ENCODE measurements around the gene TINAGL1.
A peak's percentile ranks its signal among the peaks of the same experiment; 100 is the strongest.
"Not testable (repeated sequence)": the region's sequence is repeated elsewhere in the genome, so short reads cannot be mapped to it uniquely, and the experiment has no call there.

TINAGL1 gene

DNA sequence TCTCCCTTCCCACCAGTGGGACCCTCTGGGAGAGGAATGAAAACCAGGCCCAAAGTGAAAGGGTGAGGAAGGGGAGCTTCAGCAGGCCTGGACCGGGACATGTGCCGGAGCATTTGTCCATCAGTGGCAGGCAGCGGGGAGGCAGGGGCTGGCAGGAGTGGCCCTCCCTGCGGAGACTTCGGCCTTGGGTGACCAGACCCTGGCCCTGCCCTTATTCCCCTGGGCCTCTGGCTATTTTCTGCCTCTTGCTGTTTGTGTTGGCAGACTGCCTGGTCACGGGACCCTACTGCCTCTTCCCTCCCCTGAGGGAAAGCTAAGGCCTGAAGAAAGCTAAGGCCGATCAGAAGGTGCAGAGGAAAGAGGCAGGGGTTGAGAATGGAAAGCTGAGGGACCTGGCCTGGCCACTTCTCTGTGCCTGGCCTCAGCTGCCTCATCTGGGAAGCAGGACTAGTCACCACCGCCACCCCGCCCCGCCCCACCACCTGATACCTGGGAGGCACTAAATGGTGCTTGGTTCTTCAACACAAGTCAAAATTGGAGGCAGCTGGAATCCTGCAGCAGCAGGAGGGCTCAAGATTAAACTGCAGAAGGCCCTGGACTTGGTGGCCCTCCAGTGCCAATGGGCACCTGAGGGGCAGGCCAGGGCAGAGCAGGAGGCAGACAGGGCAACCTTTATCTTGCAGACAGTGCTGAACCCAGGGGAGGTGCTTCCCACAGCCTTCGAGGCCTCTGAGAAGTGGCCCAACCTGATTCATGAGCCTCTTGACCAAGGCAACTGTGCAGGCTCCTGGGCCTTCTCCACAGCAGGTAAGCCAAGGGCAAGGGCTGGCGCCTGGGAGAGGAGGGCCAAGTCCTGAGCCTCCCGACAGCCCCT lies 7.9 kb downstream of the TINAGL1 start:
- no peak for DNase-seq (ENCODE audit: low read depth)

DNA sequence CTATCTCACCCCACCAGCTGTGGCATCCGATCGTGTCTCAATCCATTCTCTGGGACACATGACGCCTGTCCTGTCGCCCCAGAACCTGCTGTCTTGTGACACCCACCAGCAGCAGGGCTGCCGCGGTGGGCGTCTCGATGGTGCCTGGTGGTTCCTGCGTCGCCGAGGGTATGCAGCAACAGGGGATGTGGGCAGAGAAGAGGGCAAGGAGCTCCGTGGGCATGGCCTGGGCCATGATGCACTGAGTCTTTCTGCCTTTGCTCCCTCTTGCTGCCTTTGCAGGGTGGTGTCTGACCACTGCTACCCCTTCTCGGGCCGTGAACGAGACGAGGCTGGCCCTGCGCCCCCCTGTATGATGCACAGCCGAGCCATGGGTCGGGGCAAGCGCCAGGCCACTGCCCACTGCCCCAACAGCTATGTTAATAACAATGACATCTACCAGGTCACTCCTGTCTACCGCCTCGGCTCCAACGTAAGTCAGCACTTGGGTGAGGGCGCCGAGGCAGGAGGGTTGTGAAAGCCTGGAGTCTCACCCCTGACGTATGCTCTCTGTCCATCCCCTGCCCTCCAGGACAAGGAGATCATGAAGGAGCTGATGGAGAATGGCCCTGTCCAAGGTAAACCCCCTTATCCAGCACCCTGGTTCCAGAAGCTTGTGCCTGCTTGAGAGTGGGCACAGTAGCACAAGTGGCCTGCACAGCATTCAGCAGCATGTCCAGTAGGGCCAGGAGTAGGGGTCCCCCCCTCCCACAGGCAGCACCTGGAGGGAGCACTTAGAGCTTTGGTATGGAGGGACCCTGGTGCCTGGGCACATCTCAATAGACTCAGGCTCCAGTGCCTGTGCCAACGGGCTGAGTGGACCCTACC lies 8.8 kb downstream of the TINAGL1 start:
- DNase-seq (ENCODE audit: low read depth), result no peak

DNA sequence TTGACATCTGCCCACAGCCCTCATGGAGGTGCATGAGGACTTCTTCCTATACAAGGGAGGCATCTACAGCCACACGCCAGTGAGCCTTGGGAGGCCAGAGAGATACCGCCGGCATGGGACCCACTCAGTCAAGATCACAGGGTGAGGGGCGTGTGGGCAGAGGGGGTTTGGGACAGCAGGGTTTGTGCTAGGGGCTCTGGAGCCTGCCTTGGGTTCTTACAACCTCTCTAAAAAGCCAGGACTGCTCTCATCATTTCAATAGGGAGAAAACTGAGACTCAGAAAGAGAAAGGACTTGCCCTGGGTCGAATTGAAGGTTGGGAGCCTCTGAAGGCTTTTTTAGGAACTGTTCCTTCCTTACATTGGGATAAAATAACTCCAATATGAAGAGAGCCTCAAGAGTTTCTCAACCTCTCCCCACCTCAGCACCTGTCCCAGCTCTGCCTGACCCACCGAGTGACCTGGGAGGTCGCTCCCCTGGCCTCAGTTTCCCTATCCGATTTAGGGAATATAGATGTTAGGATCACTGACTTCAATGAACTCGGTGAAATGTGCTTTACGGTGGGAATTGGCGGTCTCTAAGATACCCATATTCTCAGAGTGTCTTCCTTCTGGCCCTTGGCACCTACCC lies 9.5 kb downstream of the TINAGL1 start:
- DNase-seq (ENCODE audit: low read depth), result no peak

DNA sequence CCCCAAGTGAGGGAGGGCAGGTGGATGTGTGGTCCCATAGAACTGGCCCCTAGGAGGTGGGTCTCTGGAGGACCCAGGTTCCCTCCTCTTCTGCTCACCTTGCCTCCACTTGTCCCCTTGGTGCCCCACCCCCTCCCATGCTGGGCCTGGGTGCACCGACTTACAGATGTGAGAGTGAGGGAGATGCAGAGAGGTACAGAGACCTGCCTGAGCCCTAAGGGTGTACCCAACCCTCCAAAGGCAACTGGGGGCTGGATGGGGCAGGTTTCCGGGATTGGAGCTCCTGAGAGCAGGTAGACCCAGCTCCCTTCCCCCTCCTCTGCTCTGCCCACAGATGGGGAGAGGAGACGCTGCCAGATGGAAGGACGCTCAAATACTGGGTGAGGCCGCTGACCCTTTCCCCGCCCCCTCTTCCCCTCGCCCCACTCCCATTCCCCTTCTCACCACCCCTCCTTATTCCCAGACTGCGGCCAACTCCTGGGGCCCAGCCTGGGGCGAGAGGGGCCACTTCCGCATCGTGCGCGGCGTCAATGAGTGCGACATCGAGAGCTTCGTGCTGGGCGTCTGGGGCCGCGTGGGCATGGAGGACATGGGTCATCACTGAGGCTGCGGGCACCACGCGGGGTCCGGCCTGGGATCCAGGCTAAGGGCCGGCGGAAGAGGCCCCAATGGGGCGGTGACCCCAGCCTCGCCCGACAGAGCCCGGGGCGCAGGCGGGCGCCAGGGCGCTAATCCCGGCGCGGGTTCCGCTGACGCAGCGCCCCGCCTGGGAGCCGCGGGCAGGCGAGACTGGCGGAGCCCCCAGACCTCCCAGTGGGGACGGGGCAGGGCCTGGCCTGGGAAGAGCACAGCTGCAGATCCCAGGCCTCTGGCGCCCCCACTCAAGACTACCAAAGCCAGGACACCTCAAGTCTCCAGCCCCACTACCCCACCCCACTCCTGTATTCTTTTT lies 10.3 kb downstream of the TINAGL1 start:
- no peak for DNase-seq (ENCODE audit: low read depth)

DNA sequence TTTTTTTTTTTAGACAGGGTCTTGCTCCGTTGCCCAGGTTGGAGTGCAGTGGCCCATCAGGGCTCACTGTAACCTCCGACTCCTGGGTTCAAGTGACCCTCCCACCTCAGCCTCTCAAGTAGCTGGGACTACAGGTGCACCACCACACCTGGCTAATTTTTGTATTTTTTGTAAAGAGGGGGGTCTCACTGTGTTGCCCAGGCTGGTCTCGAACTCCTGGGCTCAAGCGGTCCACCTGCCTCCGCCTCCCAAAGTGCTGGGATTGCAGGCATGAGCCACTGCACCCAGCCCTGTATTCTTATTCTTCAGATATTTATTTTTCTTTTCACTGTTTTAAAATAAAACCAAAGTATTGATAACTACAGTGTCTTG lies 11.0 kb downstream of the TINAGL1 start:
- not testable (repeated sequence) for DNase-seq (ENCODE audit: low read depth)

DNA sequence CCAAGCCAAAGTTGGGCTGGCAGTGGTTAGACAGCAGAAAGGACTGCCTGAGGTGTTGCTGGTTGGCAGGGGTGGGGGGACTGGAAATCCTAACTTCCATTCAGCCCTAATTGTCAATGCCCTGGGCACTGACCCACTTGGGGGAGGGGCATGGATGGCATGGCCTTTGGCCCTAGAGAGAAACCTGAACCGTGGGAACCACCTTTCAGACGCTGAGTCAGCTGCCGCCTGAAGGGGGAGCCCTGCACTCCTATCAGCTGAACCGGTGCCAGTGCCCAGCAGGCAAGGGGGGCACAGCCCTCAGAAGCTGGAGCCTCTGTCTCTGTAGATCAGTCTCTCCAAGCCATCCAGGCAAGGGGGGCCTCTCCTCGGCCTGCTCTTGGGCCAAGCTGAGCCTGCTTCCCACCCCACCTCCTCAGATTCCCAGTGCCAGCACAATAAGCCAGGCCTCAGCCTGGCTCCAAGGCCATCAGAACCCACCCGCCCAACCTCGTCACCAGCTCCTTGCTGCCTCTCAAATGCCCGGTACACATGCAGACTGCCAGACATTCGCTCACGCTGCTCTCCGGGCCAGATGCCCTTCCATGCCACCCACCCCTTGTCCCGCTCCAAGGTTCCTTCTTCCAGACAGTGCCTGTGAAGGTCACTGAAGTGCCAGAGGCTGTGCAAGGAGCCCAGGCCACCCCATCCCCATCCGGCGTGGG lies 11.6 kb downstream of the TINAGL1 start:
- no peak for DNase-seq (ENCODE audit: low read depth)

DNA sequence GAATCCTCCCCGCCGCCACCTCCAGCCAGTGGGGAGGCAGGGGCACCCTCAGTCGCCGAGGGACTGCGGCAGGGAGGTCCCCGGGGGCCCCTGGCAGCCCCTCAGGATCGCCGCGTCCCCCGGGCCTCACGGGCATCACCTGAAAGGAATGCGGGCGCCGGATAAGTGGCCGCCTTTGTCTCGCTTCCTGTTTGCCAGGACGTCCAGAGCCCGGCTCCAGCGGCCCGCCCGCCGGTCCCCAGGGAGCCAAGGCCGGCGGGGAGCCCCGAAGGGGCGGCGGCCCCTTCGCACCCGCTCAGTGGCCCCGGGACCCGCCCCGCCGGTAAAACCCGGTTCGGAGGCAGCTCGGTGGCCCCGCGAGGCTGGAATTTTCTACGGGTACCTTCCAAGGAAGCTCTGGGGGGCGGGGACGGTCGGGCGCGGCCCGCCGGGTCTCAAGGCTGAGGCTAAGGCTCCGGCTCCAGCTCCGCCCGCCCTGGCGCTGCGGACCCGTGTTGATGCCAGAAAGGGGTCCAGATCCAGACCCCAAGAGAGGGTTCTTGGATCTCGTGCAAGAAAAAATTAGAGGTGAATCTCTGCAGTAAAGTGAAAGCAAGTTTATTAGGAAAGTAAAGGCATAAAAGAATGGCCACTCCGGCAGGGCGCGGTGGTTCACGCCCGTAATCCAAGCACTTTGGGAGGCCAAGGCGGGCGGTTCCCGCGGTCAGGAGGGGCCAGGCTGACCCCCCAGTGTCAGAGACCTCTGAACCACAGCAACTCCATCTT lies 12.6 kb downstream of the TINAGL1 start:
- no peak for DNase-seq (ENCODE audit: low read depth)

DNA sequence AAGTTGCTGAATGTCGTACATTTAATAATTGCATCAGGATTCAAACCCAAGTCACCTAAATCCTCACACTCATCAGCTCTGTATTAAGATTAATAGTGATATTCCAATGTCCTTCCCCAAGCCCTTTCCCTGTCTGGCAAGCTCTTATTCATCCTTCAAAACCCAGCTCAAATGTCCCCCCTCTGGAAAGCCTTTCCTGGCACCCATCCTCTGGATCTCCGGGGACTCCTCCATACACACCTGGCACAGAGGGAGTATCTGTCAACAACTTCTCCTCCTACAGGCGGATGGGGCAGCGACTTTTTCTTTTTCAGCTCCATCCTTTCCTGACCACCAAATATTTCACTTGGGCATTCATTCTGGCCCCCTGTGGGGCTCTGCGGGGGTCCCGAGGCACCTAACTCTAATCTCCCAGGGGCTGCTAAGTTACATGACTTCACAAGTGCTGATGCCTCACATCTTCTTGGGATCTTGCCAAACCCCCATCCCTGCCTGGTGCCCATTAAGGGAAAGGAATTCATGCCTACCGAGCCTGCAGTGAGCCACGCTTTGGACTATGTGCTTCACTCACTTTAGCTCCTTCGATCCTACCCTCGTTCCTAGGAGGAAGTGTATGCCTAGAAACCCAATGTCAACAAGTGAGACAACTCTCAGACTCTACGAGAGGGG lies 15.2 kb downstream of the TINAGL1 start:
- no peak for DNase-seq (ENCODE audit: low read depth)

DNA sequence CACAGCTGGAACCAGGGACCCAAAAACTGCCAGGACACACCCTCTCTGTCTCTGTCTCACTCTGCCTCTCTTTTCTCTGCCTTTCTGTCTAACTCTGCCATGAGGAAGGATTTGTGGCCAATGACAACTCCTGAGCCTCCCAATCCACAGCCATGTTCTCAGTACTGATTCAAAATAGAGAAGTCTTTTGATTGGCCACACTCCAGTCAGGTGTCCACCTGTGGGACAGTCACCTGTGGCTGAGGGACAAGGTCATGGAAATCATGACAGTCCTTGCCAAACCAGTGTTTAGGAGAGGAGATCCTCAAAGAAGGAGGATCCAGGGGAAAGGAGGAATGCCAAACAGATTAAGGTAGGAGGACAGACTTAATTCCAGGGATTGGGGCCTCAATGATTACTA lies 15.8 kb downstream of the TINAGL1 start:
- no peak for DNase-seq (ENCODE audit: low read depth)

DNA sequence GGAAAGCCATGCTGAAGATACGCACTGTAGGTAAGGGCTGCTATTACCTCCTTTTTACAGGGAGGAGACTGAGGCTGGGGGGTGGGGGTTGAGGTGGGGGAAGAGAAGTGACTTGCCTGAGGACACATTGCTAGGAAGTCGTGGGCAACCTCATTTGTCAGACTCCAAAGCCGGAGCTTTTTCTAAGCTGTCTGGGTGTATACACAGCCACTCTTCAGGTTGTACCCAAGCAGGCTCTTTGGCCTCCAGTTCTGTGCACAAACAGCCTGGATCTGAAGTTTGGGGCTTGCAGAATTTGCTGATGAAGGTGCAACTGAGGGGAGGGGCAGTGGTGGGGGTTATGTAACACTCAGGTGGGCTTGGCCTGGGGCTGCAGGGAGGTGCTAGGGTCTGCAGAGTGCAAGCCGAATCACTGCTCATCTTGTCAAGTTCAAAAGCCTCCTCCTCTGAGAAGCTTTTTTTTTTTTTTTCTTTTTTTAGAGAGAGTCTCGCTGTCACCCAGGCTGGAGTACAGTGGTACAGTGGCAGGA lies 16.9 kb downstream of the TINAGL1 start:
- DNase-seq (ENCODE audit: low read depth), result no peak

DNA sequence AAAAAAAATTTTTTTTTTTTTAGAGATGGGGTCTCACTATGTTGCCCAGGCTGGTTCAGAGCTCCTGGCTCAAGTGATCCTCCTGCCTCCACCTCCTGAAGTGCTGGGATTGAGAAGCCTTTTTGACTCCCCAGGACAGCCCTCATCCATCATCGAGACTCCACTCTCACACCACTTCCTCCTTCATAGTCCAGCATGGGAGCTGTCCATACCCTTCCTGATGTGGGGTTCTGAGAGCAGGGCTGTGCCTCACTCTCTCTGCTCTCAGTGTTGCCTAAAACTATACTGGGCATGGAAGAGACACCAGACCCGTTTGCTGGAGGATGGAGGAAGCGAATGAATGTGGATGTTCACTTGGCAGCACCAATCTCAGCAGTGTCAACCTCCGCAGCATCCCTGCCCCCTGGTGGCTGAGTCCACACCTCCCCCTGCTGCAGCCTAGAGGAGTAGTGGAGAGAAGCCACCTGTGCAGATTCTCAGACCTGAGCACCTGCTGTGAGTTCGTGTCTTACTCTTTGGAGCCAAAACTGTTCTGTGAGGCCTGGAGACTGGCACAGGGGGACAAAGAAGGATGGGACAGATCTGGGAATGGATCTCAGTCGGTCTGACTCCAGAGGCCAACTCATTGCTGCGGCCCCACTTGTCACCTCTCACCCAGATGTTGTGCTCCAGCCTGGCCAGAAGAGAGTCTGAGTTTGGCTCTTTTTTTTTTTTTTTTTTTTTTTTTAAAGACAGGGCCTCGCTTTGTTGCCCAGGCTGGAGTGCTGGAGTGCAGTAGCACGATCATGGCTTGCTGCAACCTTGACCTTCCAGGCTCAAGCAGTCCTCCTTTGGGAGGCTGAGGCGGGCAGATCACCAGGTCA lies 17.7 kb downstream of the TINAGL1 start:
- peak; percentile 30 for DNase-seq (ENCODE audit: low read depth)

DNA sequence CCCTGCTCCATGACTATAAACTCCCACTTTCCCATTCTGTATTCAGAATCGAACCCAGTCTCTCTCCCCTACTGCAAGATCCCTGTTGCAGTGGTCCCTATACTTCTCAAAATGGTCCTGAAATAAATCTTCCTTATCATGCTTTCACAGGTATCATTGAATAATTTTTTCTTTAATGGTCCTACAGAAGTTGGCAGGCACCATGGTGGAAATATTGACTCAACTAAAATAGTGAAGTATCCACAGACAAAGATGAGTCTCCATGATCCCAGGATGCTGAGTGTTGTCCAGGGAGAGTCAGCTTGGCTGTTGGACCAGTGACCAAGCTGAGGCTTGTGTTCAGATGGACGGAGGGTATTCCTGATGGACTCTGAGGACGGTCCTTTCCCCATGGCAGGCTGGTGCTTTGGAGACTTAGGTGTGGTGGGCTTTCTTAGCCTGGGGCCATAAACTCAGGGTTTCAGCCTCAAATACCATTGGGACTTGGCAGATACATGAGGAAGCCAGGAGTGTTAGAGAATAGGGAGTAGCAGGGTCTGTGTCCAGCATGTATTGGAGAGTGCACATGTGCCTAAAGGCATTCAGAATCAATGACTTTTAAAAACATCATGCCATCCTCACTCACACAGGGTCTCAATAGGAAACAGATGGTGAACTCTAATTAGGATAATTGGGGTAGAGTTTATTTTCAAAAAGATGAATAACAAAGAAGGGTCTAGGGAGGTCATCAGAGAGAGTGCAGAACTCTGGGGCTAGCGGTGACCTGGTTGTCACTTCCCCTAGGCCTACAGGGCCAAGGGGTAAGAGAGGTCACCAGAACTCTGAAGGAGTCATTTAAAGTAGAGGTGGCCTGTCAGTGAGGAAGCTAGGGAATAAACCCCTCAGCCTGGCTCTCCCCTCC lies 19.8 kb downstream of the TINAGL1 start:
- no peak for DNase-seq (ENCODE audit: low read depth)

DNA sequence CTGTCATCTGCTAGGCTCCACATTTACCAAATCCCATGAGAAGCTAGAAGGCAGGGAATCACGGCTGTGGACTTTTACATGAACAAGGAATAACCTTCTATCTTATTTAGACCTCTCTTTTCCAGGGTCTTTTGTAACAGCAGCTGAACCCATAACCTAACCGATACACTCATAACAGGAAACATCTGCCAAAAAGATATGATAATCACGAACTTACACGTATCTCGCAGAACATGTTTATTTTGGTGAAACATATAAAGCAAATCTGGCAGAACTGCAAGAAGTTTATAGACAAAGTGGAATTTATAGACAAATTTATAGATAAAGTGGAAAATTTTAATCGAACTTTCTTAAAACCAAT lies 20.4 kb downstream of the TINAGL1 start:
- no peak for DNase-seq (ENCODE audit: low read depth)

DNA sequence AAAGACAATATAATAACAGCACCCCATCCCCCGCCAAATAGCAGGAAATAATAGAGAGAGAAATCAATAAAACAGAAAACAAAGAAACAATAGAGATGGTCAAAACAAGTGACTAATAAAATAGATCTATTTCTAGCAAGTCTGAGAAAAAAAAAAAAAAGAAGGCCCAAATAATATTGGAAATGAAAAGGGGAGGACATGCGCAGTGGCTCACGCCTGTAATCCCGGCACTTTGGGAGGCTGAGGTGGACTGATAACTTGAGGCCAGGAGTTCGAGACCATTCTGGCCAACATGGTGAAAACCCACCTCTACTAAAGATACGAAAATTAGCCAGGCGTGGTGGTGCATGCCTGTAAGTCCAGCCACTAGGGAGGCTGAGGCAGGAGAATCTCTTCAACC lies 22.7 kb downstream of the TINAGL1 start:
- DNase-seq (ENCODE audit: low read depth), result no peak

DNA sequence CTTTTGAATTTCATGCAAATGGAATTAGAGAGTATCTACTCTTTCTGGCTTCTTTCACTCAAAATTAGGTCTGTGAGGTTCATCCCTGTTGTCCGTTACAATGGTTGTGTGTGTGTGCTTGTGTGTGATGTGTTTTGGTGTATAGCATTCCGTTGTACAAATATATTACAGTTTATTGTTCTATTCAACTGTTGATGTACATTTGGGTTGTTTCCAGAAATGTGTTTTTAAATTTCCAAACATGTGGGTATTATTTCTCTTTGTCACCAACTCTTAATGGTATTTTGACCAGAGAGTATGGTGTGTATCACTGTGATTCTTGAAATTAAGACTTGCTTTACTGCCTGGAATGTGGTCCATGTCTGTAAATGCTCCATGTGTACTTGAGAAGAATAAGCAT lies 24.3 kb downstream of the TINAGL1 start:
- DNase-seq (ENCODE audit: low read depth), result no peak

DNA sequence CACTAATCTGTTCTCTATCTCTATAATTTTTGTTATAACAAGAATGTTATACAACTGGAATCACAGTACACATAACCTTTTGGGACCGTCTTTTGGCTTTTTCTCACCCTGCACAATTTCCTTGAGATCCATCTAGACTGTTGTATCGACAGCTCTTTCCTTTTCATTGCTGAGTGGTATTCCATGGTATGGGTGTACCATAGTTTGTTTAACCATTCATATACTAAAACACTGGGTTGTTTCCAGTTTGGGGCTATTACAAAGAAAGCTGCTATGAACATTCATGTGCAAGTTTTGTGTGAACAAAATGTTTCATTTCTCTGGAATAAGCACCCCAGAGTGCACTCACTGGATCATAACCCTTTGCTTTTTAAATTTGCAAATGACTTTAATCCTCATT lies 25.8 kb downstream of the TINAGL1 start:
- DNase-seq (ENCODE audit: low read depth), result no peak

DNA sequence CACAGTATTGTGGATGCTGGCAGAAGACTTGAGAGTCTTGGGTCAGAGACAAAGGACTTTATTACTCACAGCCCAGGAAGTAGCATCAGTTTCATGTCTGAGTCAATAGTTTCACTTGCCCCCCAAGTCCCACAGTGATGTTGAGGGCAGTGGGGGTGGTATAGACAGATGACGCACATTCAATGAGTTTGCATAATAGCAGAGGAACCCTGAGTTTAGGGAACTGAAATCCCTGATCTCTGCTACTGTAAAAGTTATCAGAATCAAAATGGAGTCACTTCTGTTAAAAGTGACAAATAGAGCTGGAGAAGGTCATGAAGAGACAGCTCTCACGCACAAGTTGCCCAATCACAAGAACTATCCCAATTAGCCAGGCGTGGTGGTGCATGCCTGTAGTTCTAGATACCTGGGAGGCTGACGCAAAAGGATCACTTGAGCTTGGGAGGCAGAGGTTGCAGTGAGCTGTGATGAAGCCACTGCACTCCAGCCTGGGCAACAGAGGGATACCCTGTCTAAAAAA lies 29.7 kb downstream of the TINAGL1 start:
- DNase-seq (ENCODE audit: low read depth), result no peak

Measured in stimulated activated CD8-positive, alpha-beta memory T cell treated with anti-CD3 and anti-CD28 coated beads, Interleukin-12 subunit alpha, Interleukin-12 subunit beta, amount 100 ng/mL, for 4 hours (primary cell).